Upper lobe of left lung (tissue), 4 donors: ENCODE measurements around the gene IFNA13.

Source experiments
- EP300 ChIP-seq, 4 donors: sonication (generic); formaldehyde crosslinking; IDR thresholded peaks; one replicate each; pipeline ENCODE4 v1.5.1; 2017; ENCODE audit warnings: antibody characterized with exemption in 4 of 4, control low read depth in 2 of 4
- POLR2A ChIP-seq, 4 donors: fragments of 450-650 bp; IDR thresholded peaks; one replicate each; pipeline ENCODE4 v1.5.1; 2016 to 2017; ENCODE audit warnings: antibody characterized with exemption in 4 of 4, mild to moderate bottlenecking in 2 of 4
- POLR2AphosphoS5 ChIP-seq, 2 donors: sonication (generic); formaldehyde crosslinking; IDR thresholded peaks; one replicate each; pipeline ENCODE4 v1.5.1; 2017; ENCODE audit warnings: antibody characterized with exemption in 2 of 2
- TF ChIP-seq, protein P1 (sequence below), 6 experiments: fragments of 450-650 bp in 4 of 6; fragments of 200-600 bp in 2 of 6; sonication (generic) in 2 of 6; IDR thresholded peaks; one replicate each; pipeline ENCODE4 v1.5.1; 2016 to 2019; ENCODE audit warnings: antibody characterized with exemption in 6 of 6

DNA sequence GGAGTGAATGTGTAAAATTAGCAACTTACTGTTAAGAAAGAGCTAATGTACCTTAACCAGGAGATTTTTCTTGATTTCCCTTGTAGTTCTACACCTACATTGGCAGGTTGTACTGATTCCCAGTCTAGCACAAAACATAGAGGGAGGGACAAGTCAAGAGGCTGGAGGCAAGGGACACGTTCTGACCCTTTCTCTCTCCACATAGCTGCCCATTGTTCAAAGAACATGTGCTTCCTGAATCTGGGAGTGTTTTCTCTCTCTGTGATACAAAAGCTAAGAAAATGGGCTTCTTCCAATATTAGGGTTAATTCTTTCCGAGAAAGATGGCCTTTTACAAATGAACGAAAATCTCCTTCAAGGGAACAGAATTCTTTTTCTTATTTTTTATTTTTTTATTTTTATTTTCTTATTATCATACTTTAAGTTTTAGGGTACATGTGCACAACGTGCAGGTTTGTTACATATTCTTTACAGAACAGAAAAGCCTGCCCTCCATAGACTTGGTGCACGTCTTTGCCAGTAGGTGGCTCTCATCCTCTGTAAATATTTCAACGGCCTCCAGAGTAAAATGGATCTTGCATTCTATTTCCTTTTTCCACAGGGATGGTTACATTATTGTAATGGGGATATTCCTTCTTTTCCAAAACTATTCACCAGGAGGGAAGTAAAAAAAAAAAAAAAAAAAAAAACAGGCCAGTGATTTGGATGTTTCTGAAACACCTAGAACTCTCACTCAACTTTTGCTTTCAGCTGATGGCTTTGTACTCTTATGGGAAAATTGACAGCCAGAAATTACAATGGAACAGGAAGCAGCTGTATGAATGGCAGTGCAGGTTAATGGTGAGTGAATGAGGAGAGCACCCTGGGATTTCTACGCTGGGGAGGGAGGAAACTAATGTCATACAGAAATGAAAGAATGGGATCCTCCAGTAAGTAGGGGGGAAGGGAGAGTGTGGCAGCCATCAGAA lies 49.6 kb downstream of the IFNA13 start:
- no peak for TF ChIP-seq EP300 (IDR thresholded peaks at IDR 0.05)
- TF ChIP-seq, protein P1, sequence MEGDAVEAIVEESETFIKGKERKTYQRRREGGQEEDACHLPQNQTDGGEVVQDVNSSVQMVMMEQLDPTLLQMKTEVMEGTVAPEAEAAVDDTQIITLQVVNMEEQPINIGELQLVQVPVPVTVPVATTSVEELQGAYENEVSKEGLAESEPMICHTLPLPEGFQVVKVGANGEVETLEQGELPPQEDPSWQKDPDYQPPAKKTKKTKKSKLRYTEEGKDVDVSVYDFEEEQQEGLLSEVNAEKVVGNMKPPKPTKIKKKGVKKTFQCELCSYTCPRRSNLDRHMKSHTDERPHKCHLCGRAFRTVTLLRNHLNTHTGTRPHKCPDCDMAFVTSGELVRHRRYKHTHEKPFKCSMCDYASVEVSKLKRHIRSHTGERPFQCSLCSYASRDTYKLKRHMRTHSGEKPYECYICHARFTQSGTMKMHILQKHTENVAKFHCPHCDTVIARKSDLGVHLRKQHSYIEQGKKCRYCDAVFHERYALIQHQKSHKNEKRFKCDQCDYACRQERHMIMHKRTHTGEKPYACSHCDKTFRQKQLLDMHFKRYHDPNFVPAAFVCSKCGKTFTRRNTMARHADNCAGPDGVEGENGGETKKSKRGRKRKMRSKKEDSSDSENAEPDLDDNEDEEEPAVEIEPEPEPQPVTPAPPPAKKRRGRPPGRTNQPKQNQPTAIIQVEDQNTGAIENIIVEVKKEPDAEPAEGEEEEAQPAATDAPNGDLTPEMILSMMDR (IDR thresholded peaks at IDR 0.05) = peak in 5 of 6 experiments; percentile 50 to 63 (median 61)
- no peak for TF ChIP-seq POLR2AphosphoS5 (IDR thresholded peaks at IDR 0.05)
- TF ChIP-seq POLR2A (IDR thresholded peaks at IDR 0.05) = no peak
